Inferior parietal cortex (tissue), 1 donor: Measurements from ENCODE around the gene ANKRD55.
"Not testable (repeated sequence)": the region's sequence is repeated elsewhere in the genome, so short reads cannot be mapped to it uniquely, and the experiment has no call there.

Experiments used
- DNase-seq: peaks from one replicate; pipeline ENCODE4 v3.0.0-alpha.2; 2016; ENCODE audit errors: extremely low spot score

The ANKRD55 gene

GRCh38 chr5:56102889-56103288 lies 130.2 kb downstream of the ANKRD55 start:
- no peak for DNase-seq

DNA sequence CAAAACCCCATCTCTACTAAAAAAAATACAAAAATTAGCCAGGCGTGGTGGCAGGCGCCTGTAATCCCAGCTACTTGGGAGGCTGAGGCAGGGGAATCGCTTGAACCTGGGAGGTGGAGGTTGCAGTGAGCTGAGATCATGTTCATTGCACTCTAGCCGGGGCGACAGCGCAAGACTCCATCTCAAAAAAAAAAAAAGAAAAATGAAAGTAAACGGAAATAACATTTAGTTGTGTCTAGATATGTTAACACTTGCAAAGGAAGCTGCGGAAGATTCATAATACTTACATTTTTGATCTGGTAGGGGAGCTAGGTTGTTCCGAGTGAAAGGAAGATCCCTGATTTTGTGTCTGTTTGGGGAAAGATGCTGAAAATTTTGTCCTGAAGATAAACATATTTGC lies 130.9 kb downstream of the ANKRD55 start:
- not testable (repeated sequence) for DNase-seq

DNA sequence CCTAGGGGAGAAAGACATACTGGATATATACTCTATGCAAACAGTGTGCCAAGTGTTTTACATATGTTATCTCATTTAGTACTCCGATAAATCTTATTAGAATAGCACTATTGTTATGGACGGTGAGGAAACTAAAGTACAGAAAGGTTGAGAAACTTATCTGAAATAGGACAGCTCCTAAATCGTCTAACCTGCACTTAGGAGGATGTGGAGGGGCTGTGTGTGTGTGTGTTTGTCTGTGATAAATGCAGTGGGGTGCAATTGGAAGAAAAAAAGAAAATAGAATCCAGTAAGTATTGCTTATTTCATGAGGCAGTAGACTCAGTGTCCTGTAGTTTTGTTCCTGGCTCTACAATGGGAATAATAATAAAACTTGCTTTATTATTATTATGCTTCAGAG lies 131.9 kb downstream of the ANKRD55 start:
- no peak for DNase-seq

DNA sequence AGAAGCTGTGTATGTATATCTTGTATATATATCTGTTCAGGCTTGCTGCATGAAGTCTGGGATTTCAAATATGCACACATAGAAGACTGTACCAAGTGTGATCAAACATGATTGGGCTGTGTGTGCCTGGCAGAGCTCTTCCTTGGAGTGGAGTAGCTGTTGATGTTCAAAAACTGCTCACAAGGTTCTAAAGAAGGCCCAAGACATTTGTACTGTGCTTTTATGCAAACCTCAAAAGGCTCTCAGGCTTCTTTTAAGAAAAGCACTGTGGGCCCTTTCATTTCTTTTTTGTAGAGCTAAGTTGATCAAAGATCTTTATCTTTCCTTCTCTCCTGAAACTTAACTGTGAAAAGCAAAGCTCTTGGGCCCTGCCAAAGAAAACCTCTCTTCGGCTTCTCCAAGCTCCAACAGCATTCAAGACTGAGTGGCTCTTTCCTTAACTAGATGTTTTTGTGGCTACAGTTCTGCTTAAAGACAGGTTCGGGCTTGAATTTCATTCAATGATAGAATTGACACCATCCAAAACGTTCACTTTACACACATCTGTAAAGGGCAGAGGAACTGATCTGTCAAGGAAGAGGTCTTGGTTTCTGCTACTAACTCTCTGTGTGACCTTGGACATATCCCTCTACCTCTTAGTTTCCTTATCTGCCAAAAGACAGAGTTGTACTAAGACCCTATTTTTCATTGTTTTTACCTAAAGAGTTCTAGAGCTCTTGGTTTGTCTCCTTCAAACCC lies 132.5 kb downstream of the ANKRD55 start:
- no peak for DNase-seq

GRCh38 chr5:56099346-56099745 lies 133.8 kb downstream of the ANKRD55 start:
- no peak for DNase-seq

DNA sequence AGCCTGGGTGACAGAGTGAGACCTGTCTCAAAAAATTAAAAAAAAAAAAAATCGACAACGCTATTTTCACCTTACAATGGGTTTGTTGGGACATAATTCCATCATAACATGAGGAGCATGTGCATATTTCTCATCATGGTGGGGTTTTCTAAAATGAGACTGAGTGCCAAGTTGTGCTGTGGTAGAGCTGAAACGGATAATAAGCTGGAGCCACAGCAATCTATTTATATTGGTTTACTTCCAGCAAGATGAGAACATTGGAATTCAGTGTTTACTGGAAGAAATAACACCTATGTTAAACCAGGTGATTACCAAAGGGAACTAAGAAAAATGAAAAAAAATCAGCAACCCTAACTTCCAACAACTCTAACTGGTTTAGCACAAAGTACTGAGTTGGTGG lies 136.1 kb downstream of the ANKRD55 start:
- no peak for DNase-seq

DNA sequence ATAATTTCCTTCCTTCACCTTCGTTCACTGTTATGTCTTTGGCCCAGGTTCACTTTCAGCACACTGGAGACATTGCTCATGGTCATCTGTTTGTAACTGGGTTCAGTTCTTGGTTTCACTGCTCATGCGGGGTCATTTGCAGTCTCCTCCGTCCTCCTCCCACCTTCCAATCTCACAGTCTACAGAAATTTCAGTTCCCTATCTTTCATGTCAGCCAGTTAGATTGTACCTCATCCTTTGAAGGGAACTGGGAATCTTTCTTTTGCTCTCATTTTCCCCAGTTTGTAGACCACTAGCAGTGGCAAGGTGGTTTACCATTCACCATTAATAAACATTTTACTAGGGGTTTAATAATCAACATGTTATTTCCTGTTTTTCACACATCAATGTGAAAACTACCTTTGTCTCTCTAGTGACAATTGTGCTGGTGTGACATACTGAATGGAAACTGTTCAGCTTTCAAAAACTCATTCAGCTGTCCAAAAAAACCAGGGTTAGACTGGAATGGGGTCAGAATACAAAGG lies 137.5 kb downstream of the ANKRD55 start:
- DNase-seq: no peak

- no peak for DNase-seq
Measured at GRCh38 chr5:56094579-56095361, 138.4 kb downstream of the ANKRD55 start.

DNA sequence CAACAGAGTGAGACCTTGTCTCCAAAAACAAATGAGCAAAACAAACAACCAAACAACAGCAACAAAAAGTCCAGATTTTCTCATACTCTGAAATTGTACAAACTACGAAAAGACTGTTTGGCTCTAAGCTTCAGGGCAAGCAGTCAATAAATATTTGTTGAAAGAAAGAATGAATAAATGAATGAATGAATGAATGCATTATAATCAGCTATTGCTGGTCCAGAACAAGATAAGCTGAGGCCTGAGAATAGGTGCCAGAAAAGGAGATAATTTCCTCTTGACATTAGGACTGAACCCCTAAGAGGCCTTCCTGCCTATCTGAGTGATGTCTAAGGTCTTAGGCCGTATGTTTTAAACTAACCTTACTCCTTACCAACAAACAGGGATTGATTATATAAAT lies 139.2 kb downstream of the ANKRD55 start:
- DNase-seq: no peak

DNA sequence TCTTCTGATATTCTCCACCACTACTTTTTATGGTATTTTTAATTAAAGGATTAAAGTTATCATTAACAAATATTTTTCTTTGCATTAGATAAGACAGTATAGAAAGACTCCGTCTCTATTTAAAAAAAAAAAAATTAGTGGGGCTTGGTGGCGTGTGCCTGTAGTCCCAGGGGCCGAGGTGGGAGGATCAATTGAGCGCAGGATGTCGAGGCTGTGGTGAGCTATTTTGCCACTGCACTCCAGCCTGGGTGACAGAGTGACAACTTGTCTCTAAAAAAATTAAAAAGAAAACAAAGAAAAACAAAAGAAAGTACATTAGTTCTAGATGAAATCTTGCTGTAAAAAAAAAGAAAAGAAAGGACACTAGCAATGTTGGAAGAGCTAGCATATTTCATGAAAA lies 141.0 kb downstream of the ANKRD55 start:
- DNase-seq: no peak

- no peak for DNase-seq
Measured at GRCh38 chr5:56091664-56092063, 141.5 kb downstream of the ANKRD55 start.

- no peak for DNase-seq
Measured at GRCh38 chr5:56090793-56091460, 142.2 kb downstream of the ANKRD55 start.

GRCh38 chr5:56088967-56089829 lies 143.9 kb downstream of the ANKRD55 start:
- DNase-seq: no peak

DNA sequence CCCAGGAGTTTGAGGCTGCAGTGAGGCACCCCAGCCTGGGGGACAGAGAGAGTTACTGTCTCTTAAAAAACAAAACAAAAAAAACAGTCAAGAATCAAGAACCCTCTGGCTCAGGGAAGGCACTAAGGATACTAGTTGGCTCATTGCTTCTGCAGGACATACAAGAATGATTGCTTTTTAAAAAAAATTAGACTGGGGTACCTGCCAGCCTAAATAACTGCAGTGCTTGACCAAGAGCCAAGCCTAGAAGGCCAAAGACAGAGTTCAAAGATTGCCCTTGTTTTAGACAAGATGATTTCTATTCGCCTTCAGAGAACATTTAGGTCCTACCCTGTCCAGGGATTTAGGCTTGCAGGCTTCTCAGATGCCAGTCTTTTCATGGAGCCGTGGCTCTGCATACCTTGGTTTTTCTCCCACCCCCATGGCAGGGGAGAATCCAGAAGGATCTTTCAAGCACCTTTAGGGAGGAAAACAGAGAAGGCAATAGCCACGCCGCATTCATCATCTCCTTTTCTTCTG lies 144.6 kb downstream of the ANKRD55 start:
- no peak for DNase-seq

- no peak for DNase-seq
Measured at GRCh38 chr5:56085193-56085592, 147.9 kb downstream of the ANKRD55 start.

GRCh38 chr5:56083286-56083854 lies 149.8 kb downstream of the ANKRD55 start:
- no peak for DNase-seq

DNA sequence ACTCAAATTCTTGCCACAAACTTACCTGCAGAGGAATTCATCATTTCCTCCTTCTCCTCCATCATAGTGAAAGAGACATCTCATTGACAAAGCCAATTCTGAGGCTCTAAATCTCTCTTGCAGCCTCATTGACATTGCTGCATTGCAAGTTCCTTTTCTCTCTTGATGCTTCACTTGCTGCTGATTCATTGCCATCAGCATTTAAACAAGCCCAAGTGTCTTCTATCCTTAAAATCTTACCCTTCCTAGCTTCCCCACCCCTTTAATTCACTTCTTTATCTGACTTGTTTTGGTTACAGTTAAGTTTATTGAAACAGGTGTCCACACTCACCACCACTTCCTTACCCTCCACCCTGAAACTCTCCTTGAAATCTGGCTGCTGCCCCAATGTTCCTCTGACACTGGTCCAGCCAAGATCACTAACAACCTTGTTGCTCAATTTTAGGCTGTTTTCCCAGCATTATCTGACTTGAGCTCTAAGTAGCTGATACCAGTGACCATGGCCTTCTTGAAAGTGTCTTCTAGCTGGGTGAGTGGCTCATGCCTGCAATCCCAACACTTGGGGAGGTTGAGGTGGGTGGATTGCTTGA lies 152.0 kb downstream of the ANKRD55 start:
- not testable (repeated sequence) for DNase-seq

DNA sequence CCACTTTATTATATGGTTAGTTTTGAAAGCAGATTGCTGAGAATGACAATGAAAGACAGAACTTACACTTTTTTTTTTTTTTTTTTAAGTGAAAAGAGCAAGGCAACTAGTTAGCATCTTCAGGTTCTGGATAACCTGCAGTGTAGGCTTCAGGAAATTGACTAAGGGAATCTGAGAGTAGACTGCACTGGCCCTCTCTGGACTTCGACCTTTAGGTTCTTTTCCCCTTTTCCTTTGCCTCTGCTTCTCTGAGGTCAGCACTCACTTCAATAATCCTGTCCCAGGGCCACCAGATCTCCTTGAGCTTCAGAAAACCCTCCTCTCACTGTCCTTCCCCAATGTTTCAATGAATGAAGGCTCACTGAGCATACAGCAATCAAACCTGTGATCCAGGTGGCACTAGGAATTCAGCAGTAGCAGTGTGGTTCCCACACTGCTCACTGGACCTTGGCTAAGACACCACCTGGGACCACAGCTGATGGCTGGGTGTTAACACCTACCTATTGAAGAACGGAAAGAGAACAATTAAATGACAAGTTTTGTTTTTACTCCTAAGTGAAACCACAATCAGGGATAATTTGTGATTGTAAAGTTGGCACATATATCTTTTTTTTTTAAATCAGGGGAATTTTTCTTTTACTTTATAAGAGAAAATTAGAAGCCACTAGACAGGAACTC lies 152.6 kb downstream of the ANKRD55 start:
- no peak for DNase-seq

DNA sequence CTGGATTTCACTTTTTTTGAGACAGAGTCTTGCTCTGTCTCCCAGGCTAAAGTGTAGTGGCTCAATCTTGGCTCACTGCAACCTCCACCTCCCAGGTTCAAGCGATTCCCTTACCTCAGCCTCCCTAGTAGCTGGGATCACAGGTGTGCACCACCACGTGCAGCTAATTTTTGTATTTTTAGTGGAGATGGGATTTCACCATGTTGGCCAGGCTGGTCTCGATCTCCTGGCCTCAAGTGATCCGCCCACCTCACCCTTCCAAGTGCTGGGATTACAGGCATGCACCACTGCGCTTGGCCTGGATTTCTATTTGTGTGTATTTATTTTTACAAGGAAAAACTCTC lies 154.0 kb downstream of the ANKRD55 start:
- DNase-seq: not testable (repeated sequence)
